SK-N-MC (cell line): ENCODE results near the gene RCOR1.

Source experiments
- EZH2 ChIP-seq: fragments of 200-600 bp; sonication (generic); IDR thresholded peaks from one replicate; pipeline ENCODE4 v1.6.1; 2017; ENCODE audit warnings: antibody characterized with exemption
- FOXP2 ChIP-seq: optimal IDR thresholded peaks from 2 replicates; pipeline ENCODE3; 2011; ENCODE audit warnings: mild to moderate bottlenecking, moderate library complexity; ENCODE audit not compliant: insufficient read depth; ENCODE audit errors: extremely low read length, control extremely low read depth
- POLR2AphosphoS5 ChIP-seq: IDR thresholded peaks from 2 replicates; pipeline ENCODE4 v1.6.1; 2012; ENCODE audit warnings: mild to moderate bottlenecking, low read depth, low read length, borderline replicate concordance

DNA sequence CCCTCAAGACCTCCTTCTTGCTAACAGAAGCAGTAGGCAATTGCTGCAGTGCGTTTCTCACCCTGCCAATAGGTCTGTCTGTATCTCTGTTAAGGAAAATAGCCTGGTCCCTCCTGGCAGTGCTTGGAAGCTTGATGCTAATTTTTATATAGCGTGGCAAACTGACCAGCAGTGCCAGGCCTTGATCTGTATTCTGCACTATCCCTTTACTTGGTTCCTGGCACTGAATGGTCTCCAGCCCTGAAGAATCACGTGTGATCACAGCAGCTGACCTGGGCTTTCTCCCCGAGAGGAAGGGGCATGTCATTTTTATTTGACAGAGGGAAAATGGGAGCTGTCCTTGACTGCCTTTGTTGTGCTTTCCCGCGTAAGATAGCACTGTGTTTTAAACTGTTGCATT, 136.1 kb downstream of the RCOR1 start:
- TF ChIP-seq EZH2: no peak
- TF ChIP-seq POLR2AphosphoS5: no peak
- no peak for TF ChIP-seq FOXP2
